AG08395 (cell line): Measurements from ENCODE around the gene CORO2A.
A peak's percentile ranks its signal among the peaks of the same experiment; 100 is the strongest.

ENCODE experiments used
- DNase-seq: peaks from one replicate; pipeline ENCODE4 v3.0.0; 2012; ENCODE audit warnings: mixed read lengths, low spot score

Gene CORO2A, protein sequence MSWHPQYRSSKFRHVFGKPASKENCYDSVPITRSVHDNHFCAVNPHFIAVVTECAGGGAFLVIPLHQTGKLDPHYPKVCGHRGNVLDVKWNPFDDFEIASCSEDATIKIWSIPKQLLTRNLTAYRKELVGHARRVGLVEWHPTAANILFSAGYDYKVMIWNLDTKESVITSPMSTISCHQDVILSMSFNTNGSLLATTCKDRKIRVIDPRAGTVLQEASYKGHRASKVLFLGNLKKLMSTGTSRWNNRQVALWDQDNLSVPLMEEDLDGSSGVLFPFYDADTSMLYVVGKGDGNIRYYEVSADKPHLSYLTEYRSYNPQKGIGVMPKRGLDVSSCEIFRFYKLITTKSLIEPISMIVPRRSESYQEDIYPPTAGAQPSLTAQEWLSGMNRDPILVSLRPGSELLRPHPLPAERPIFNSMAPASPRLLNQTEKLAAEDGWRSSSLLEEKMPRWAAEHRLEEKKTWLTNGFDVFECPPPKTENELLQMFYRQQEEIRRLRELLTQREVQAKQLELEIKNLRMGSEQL

DNA sequence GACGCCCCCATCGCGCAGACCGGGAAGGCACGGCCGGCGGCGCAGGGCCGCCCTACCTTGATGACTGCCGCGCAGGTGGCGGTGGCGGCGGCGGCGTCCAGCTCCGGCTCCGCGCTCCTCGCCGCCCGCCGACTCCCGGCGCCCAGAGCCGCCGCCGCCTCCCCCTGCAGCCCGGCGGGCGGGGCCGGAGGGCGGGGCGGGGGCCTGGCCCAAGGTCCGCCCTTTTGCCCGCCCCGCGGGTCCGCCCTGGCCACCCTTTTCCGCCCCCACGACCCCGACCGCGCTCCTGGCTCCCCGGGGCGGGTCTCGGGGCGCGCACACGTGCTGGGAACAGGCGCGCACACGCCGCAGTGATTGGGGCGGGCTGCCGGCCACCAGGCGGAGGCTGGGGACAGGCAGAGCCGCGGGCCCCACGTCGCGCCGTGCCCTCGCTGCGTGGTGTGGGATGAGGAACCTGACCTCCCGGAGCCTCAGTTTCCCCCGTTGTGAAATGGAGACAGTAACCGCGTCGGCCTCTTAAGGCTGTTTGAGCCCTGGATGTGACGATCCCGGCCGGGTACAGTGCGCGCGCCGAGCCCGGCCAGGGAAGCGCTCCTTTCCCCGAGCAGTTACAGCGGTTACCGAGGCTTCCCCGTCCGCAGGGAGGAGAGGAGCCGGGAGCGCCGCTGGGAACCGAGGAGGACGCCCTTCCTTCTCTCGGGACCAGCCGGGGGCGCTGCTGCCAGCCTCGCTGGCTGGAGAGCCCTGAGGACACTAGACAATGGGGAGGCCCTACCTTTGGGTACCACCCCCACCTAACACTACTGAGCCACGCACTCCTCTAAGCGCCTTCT is at the start of gene CORO2A:
Gene CORO2A (minus strand): TSS at position 135 of the 833 bp plus-strand sequence. CDS start 34,977 bp downstream, outside the sequence.
- DNase-seq, result peak; percentile 88

- DNase-seq, result no peak
These were observed 49.2 kb upstream of the CORO2A start for GRCh38 chr9:98241357-98242300.

GRCh38 chr9:98240475-98240874 is 48.0 kb upstream of the CORO2A start:
- no peak for DNase-seq

- no peak for DNase-seq
These were observed 44.6 kb upstream of the CORO2A start for GRCh38 chr9:98236901-98237487.

GRCh38 chr9:98235126-98235525 is 42.7 kb upstream of the CORO2A start:
- DNase-seq, result no peak

GRCh38 chr9:98234245-98234825 is 41.9 kb upstream of the CORO2A start:
- no peak for DNase-seq

DNA sequence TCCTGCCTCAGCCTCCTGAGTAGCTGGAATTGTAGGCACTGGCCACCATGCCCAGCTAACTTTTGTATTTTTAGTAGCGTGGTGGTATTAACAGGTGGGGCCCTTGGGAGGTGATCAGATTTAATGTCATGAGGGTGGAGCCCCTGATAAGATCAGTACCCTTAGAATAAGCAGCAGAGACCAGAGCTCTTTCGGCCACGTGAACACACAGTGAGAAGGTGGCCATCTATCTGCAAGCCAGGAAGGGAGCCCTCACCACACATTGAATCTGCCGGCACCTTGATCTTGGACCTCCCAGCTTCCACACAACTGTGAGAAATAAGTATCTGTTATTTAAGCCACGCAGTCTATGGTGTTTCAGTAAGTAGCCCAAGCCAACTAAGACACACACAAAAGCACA is 40.5 kb upstream of the CORO2A start:
- no peak for DNase-seq

DNA sequence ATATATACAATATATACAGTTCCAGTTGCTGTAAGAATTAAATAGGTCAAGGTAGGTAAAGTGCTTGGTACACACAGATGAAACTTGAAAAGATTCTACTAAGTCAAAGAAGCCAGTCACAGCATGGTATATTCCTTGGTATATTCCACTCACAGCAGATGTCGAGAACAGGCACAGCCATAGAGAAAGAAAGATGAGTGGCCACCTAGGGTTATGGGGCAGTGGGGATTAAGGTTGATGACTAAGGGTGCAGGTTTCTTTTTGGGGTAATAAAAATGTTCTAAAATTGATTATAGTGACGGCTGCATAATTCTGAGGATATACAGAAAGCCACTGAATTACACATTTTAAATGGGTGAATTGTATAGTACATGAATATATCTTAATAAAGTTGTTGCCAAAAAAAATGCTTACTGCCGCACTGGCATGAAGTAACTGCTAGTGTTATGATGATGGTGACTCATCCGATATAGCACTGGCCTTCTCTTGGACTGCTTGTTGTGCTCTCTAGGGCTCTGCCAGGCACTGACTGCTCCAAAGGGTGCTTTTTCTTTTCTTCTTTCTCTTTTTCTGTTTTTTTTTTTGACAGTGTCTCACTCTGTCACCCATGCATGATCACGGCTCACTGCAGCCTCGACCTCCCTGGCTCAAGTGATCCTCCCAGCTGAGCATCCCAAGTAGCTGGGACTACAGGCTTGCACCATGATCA is 39.5 kb upstream of the CORO2A start:
- DNase-seq, result peak; percentile 79

DNA sequence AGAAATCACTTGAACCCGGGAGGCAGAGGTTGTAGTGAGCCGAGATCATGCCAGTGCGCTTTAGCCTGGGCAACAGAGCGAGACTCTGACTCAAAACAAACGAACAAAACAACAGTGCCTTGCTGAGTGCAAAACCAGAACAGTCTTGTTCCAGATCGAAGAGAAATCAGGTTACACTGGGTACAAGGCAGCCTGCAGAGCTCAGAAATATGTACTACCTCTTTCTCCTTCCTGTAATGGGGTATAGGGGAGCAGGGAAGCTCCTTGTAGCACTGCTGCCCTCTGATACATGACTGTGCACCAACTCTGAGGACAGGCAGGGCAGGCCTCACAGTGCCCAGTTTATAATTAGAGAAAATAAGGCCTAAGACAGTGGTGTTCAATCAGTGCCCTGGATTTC is 38.4 kb upstream of the CORO2A start:
- DNase-seq, result no peak

GRCh38 chr9:98230304-98230703 is 37.9 kb upstream of the CORO2A start:
- DNase-seq, result no peak

- DNase-seq, result no peak
These were observed 37.2 kb upstream of the CORO2A start for GRCh38 chr9:98229620-98230019.

- no peak for DNase-seq
These were observed 36.6 kb upstream of the CORO2A start for GRCh38 chr9:98229090-98229395.

GRCh38 chr9:98228392-98229089 is 36.1 kb upstream of the CORO2A start:
- DNase-seq, result no peak

DNA sequence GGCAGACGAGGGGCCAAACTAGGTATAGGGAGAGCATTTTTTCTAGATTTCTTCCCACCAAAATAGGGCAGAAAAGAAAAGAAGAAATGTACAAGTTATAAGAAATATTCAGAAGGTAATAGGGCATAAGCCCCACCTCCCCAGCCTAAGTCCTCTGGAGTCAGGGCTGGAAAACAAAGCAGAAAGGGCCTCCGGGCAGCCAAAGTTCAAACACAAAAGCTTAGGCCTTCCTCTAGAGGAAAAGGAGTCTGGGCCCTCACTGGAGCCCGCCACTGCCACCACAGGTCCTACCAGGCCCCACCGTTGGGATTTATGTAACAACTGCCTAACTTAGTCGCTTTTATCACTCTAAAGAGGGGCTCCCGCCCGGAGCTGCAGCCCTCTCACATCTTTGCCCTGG is 35.4 kb upstream of the CORO2A start:
- no peak for DNase-seq

- DNase-seq, result no peak
These were observed 34.5 kb upstream of the CORO2A start for GRCh38 chr9:98226957-98227356.

DNA sequence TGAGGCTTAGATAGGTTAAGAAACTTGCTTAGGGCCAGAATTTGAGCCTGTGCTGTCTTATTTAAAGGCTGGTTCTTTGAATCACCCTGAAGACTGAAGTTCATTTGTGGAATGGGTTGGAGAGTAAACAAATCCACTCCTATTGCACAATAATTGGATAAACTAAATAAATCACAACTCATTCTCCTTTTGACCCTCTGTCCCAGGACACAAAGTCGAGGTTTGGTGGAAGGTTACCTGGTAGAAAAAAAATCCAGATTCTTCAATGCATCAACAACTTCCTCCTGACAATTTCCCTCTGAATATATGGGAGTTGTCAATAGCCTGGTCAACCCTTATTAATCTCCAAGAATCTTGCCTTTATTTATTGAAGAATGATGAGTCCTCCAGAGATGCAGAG is 34.1 kb upstream of the CORO2A start:
- no peak for DNase-seq

GRCh38 chr9:98225015-98225442 is 32.6 kb upstream of the CORO2A start:
- no peak for DNase-seq

GRCh38 chr9:98222885-98223691 is 30.7 kb upstream of the CORO2A start:
- peak; percentile 97 for DNase-seq

DNA sequence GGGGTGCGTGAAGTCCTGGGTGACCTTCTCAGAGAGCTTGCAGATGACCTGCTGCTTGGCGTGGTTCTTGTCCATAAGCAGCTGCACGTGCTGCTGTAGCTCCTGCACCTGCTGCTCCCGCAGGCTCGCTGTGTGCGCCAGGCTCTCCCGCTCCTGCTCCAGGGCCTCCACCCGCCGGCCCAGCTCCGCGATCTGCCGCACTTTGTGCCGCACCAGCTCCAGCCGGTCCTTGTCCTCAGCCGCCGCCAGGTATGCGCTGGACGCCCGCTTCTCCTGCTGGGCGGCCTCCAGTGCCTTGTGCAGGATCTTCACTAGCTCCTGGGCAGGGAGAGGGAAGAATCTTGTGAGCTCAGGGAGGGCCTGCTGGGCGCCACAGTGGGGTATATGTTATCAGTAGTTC is 28.5 kb upstream of the CORO2A start:
- no peak for DNase-seq
